H1 (cell line): ENCODE measurements around the gene RHBDF1. TPM values are rescaled to one million over a fixed set of nuclear protein-coding genes. Genes with fewer than 3 reads are reported as not detected.
A peak's percentile ranks its signal among the peaks of the same experiment; 100 is the strongest.

Experiments used
- CTCF ChIA-PET: fragments of 300-600 bp; sonication (Branson Sonifier 250); formaldehyde crosslinking; loops from one replicate; lab custom pipeline; 2021; ENCODE audit not compliant: partially characterized antibody; lab: Charles Lee
- POLR2A ChIA-PET: fragments of 300-600 bp; sonication (Branson Sonifier 250); formaldehyde crosslinking; loops from one replicate; lab custom pipeline; 2021; ENCODE audit warnings: inconsistent platforms; ENCODE audit not compliant: partially characterized antibody; lab: Charles Lee
- DNase-seq, 2 experiments: peaks; one replicate each; pipeline versions ENCODE4 v3.0.0 to v3.0.0-alpha.2; 2010 to 2022; ENCODE audit warnings: low spot score in 2 of 2, low read depth in 1 of 2, mixed read lengths in 1 of 2
- FAIRE-seq: peaks from 2 replicates; lab custom pipeline; 2011; peaks lifted over from hg19 to GRCh38; lab: Jason Lieb, UNC
- H2AFZ ChIP-seq: 2 replicates; pipeline ENCODE4 v1.8.1; 2012; ENCODE audit warnings: low read length, inconsistent platforms
- H2AK5ac ChIP-seq: 2 replicates; pipeline ENCODE4 v1.6.1; 2013; ENCODE audit warnings: low read depth, low read length
- H2BK120ac ChIP-seq: replicated peaks from 2 replicates; pipeline ENCODE3; 2013; ENCODE audit warnings: low read depth, low read length, inconsistent platforms
- H2BK12ac ChIP-seq: 2 replicates; pipeline ENCODE4 v1.6.1; 2013; ENCODE audit warnings: low read depth, low read length
- H2BK15ac ChIP-seq: 2 replicates; pipeline ENCODE4 v1.6.1; 2013; ENCODE audit warnings: low read length
- H2BK20ac ChIP-seq: 2 replicates; pipeline ENCODE4 v1.6.1; 2013; ENCODE audit warnings: low read length
- H2BK5ac ChIP-seq: 2 replicates; pipeline ENCODE4 v1.6.1; 2013; ENCODE audit warnings: low read depth, low read length
- H3K14ac ChIP-seq: 2 replicates; pipeline ENCODE4 v1.6.1; 2013; ENCODE audit warnings: inconsistent platforms; ENCODE audit not compliant: insufficient read length
- H3K18ac ChIP-seq: 2 replicates; pipeline ENCODE4 v1.6.1; 2013; ENCODE audit warnings: low read length; ENCODE audit errors: extremely low read depth
- H3K23ac ChIP-seq: 2 replicates; pipeline ENCODE4 v1.6.1; 2013; ENCODE audit warnings: inconsistent platforms; ENCODE audit not compliant: insufficient read length
- H3K23me2 ChIP-seq: 2 replicates; pipeline ENCODE4 v1.6.1; 2013; ENCODE audit warnings: low read depth, low read length
- H3K27ac ChIP-seq: 2 replicates; pipeline ENCODE4 v1.6.1; 2011; ENCODE audit warnings: low read depth, low read length, inconsistent platforms
- H3K27me3 ChIP-seq, 4 experiments: replicated peaks in 1 of 4; 1 replicate in 1 of 4; 2 replicates in 3 of 4; pipeline versions ENCODE4 v1.6.1 to v1.8.1; 2011 to 2013; ENCODE audit warnings: low read length in 3 of 4, mild to moderate bottlenecking in 3 of 4, inconsistent platforms in 2 of 4, mixed read lengths in 2 of 4, moderate library complexity in 1 of 4; ENCODE audit not compliant: control insufficient read depth in 3 of 4, insufficient read depth in 3 of 4; ENCODE audit errors: extremely low read depth in 1 of 4
- H3K36me3 ChIP-seq, 4 experiments: 2 replicates each; pipeline versions ENCODE4 v1.6.1 to v1.8.1; 2011 to 2013; ENCODE audit warnings: mild to moderate bottlenecking in 4 of 4, low read length in 3 of 4, moderate library complexity in 2 of 4, control low read depth in 1 of 4, inconsistent platforms in 1 of 4; ENCODE audit not compliant: insufficient read depth in 4 of 4, control insufficient read depth in 2 of 4
- H3K4ac ChIP-seq: replicated peaks from 2 replicates; pipeline ENCODE3; 2013; ENCODE audit warnings: low read length, low read depth, mixed read lengths, inconsistent platforms; ENCODE audit not compliant: insufficient read length
- H3K4me1 ChIP-seq, 4 experiments: replicated peaks in 1 of 4; 1 replicate in 1 of 4; 2 replicates in 3 of 4; pipeline versions ENCODE4 v1.6.1 to v1.8.1; 2011 to 2013; ENCODE audit warnings: low read length in 3 of 4, inconsistent platforms in 2 of 4, mixed read lengths in 1 of 4; ENCODE audit not compliant: insufficient read depth in 4 of 4, control insufficient read depth in 3 of 4
- H3K4me2 ChIP-seq, 2 experiments: 2 replicates each; pipeline versions ENCODE4 v1.6.1 to v1.8.1; 2011 to 2013; ENCODE audit warnings: low read depth in 2 of 2, low read length in 2 of 2, control low read depth in 1 of 2, inconsistent platforms in 1 of 2, mild to moderate bottlenecking in 1 of 2; ENCODE audit not compliant: insufficient read depth in 1 of 2
- H3K4me3 ChIP-seq, 4 experiments: fragments of 200-600, 300-600 bp in 1 of 4; sonication (generic), shearing (Covaris generic), sonication (Bioruptor Twin) in 1 of 4; 2 replicates each; pipeline versions ENCODE4 v1.5.1 to v1.8.1; 2011 to 2016; ENCODE audit warnings: low read length in 4 of 4, low read depth in 3 of 4, control low read depth in 2 of 4, inconsistent platforms in 2 of 4, mild to moderate bottlenecking in 2 of 4, mixed read lengths in 1 of 4, moderate library complexity in 1 of 4; ENCODE audit not compliant: insufficient read depth in 2 of 4; ENCODE audit errors: extremely low read depth in 1 of 4
- H3K56ac ChIP-seq: replicated peaks from 2 replicates; pipeline ENCODE3; 2013; ENCODE audit warnings: low read depth, mild to moderate bottlenecking, mixed read lengths, low read length, inconsistent platforms; ENCODE audit not compliant: insufficient read length
- H3K79me1 ChIP-seq: 2 replicates; pipeline ENCODE4 v1.6.1; 2013; ENCODE audit warnings: low read depth, low read length, control low read depth
- H3K79me2 ChIP-seq, 2 experiments: 2 replicates each; pipeline versions ENCODE4 v1.6.1 to v1.8.1; 2012 to 2013; ENCODE audit warnings: low read length in 2 of 2, mild to moderate bottlenecking in 2 of 2, inconsistent platforms in 1 of 2; ENCODE audit not compliant: insufficient read depth in 2 of 2, control insufficient read depth in 1 of 2
- H3K9ac ChIP-seq, 4 experiments: replicated peaks in 1 of 4; 1 replicate in 1 of 4; 2 replicates in 3 of 4; pipeline versions ENCODE4 v1.6.1 to v1.8.1; 2011 to 2013; ENCODE audit warnings: low read depth in 3 of 4, low read length in 3 of 4, control low read depth in 2 of 4, mild to moderate bottlenecking in 2 of 4, moderate library complexity in 2 of 4, inconsistent platforms in 1 of 4; ENCODE audit errors: extremely low read depth in 1 of 4
- H3K9me3 ChIP-seq, 2 experiments: 2 replicates each; pipeline versions ENCODE4 v1.6.1 to v1.8.1; 2012 to 2013; ENCODE audit warnings: mild to moderate bottlenecking in 2 of 2, moderate library complexity in 2 of 2, control low read depth in 1 of 2, inconsistent platforms in 1 of 2, low read depth in 1 of 2, low read length in 1 of 2, mixed read lengths in 1 of 2; ENCODE audit not compliant: insufficient read depth in 2 of 2
- H4K20me1 ChIP-seq, 2 experiments: replicated peaks in 1 of 2; 2 replicates each; pipeline versions ENCODE3 to v1.8.1; 2011 to 2013; ENCODE audit warnings: inconsistent platforms in 2 of 2, low read length in 2 of 2, mild to moderate bottlenecking in 1 of 2; ENCODE audit not compliant: insufficient read depth in 2 of 2, control insufficient read depth in 1 of 2
- H4K5ac ChIP-seq: 2 replicates; pipeline ENCODE4 v1.6.1; 2013; ENCODE audit warnings: low read length, low read depth, mixed read lengths, inconsistent platforms; ENCODE audit not compliant: insufficient read length
- H4K8ac ChIP-seq: 2 replicates; pipeline ENCODE4 v1.8.0; 2013; ENCODE audit warnings: mild to moderate bottlenecking, moderate library complexity, low read length, inconsistent platforms; ENCODE audit not compliant: insufficient read depth; ENCODE audit errors: extremely low read depth
- H4K91ac ChIP-seq: replicated peaks from 2 replicates; pipeline ENCODE3; 2013; ENCODE audit warnings: low read length, mixed read lengths, inconsistent platforms; ENCODE audit not compliant: insufficient read length
- BRCA1 ChIP-seq: IDR thresholded peaks from 2 replicates; pipeline ENCODE4 v1.6.1; 2012; ENCODE audit warnings: low read depth, low read length, improper control_type of control experiment
- EGR1 ChIP-seq: IDR thresholded peaks from 2 replicates; pipeline ENCODE4 v1.6.1; 2011; ENCODE audit warnings: low read depth, low read length, borderline replicate concordance
- KDM4A ChIP-seq: IDR thresholded peaks from one replicate; pipeline ENCODE4 v1.7.1; 2012; ENCODE audit warnings: low read depth, mild to moderate bottlenecking, moderate library complexity, low read length, inconsistent platforms; ENCODE audit not compliant: severe bottlenecking
- POU5F1 ChIP-seq: IDR thresholded peaks from 2 replicates; pipeline ENCODE4 v1.6.1; 2011; ENCODE audit warnings: low read depth, mild to moderate bottlenecking, low read length, moderate library complexity
- RBBP5 ChIP-seq: IDR thresholded peaks from 2 replicates; pipeline ENCODE4 v1.7.1; 2012; ENCODE audit warnings: low read depth, mild to moderate bottlenecking, inconsistent platforms, low read length, moderate library complexity, borderline replicate concordance
- SAP30 ChIP-seq: fragments of 300-600 bp; sonication (generic); IDR thresholded peaks from 2 replicates; pipeline ENCODE4 v1.7.1; 2012; ENCODE audit warnings: low read length, moderate library complexity, mild to moderate bottlenecking, inconsistent platforms; ENCODE audit not compliant: insufficient read depth, insufficient replicate concordance
- SIN3A ChIP-seq, 2 experiments: IDR thresholded peaks in 1 of 2; conservative IDR thresholded peaks in 1 of 2; 2 replicates each; pipeline ENCODE4 v1.6.1; 2011 to 2012; ENCODE audit warnings: low read length in 2 of 2, improper control_type of control experiment in 1 of 2, low read depth in 1 of 2, mild to moderate bottlenecking in 1 of 2
- TAF1 ChIP-seq: IDR thresholded peaks from 2 replicates; pipeline ENCODE4 v1.6.1; 2011; ENCODE audit warnings: mild to moderate bottlenecking, low read depth, low read length
- TAF7 ChIP-seq: optimal IDR thresholded peaks from 2 replicates; pipeline ENCODE3; 2011; ENCODE audit warnings: low read depth, mild to moderate bottlenecking, inconsistent platforms, low read length, moderate library complexity, borderline replicate concordance
- TBP ChIP-seq: IDR thresholded peaks from 2 replicates; pipeline ENCODE4 v1.6.1; 2011; ENCODE audit warnings: low read depth, low read length, improper control_type of control experiment
- WGBS, 2 experiments: shearing (Covaris generic) in 1 of 2; methylation state at CpG; one replicate each; pipeline versions ENCODE4 v1.1.6 to v1.1.7; 2013 to 2015; ENCODE audit warnings: low lambda C conversion rate in 2 of 2, mixed read lengths in 2 of 2, inconsistent platforms in 1 of 2, low coverage in 1 of 2, missing lambda C conversion rate in 1 of 2; ENCODE audit not compliant: insufficient replicate concordance in 2 of 2, insufficient coverage in 1 of 2, insufficient read length in 1 of 2; ENCODE audit errors: extremely low coverage in 1 of 2, missing lambda C conversion rate in 1 of 2; 5-methylcytosine and 5-hydroxymethylcytosine counted together
- polyA plus RNA-seq, 7 experiments: library from polyadenylated mRNA; depleted of rRNA in 3 of 7; stranded (reverse) in 5 of 7; unstranded in 2 of 7; fragments of >200 nt in 5 of 7; fragments of 200-250 nt in 2 of 7; gene quantifications; 1 replicate in 5 of 7; 2 replicates in 1 of 7; 4 replicates in 1 of 7; pipeline versions ENCODE4 v1.2.1 to v1.2.3, GENCODE V29; 2011 to 2013; ENCODE audit warnings: missing spikeins in 2 of 7, mixed read lengths in 2 of 7
- total RNA-seq: library from RNA; stranded (reverse); fragmentation: NEBNext Ultra II Directional; extraction: Animal tissue kit (Norgen Biotek cat#: 25700); gene quantifications from 2 replicates; pipeline ENCODE4 v1.2.1, GENCODE V29; 2021

The RHBDF1 gene
- total and polyA plus RNA-seq, 2 of the 8 experiments (the other 6 are each of a cell fraction or from before 2014, with no cell fraction given), result 37.4 to 51.6 TPM

DNA sequence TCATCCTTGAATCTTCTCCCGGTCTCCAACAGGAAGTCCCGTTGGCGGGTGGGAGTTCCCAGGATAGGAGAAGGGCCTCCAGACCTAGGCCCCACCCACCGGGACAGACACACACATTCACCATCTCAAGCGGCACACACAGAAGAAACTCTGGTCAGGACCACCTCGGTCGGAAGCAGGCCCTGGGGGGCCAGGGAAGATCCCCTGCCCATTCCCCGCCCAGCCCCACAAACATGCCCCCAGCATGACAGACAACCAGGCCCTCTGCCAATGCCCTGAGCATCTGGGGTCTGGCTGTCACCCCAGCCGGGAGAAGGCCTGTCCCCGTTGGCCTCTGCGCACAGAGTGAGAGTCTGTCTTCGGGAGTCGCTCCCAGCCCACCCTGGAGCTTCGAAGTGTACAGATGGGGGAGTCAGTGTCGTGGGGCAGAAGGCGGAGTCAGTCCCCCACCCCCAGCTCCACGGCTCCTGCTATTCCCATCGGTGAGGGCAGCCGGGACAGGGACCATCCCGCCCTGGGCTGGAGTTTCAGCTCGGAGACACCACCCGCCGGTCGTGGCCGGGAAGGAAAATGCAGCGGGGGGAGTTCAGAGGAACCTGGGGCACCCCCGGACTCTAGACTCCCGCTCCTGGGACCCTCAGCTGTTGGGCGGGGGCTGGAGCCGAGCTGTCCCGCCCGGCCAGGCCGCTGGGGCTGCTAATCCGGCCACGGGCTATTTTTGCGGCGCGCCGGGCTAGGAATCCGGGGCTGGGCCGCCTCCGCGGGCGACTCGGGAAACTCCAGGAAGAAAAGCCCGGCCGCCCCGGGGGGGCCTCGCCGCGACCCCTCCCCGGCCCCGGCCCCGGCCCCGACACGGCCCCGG lies 660 bp downstream of the RHBDF1 start:
- H3K23me2 ChIP-seq, result peaks cover 9% of the 10 kb centered on the region; the same call in 1 of the 2 replicates
- no peak overlapping the region for H2AK5ac ChIP-seq
- 3% methylated on average over 39 of the region's 57 CpGs; no CpG with 5 or more reads in 1 of the 2 experiments for WGBS, 2 experiments
- peaks cover 8 to 61% (median 40%) of the 10 kb centered on the region in 4 experiments for H3K4me1 ChIP-seq
- H4K91ac ChIP-seq, result peak overlapping the region; percentile 26
- peak overlapping the region in 3 of 4 experiments; percentile 36 to 63 (median 59); a peak in 5 of 7 replicates for H3K9ac ChIP-seq
- no peak overlapping the region; the same call in none of the 2 replicates for H4K8ac ChIP-seq
- peak overlapping the region; percentile 66; the same call in 1 of the 2 replicates for H2BK5ac ChIP-seq
- no peak overlapping the region for H3K23ac ChIP-seq
- no peaks in the 10 kb centered on the region for H3K9me3 ChIP-seq
- POLR2A ChIA-PET, result interaction anchor here (0.6 to 16.6 kb wide), 11 partner anchors 7 to 157 kb away, joined by 3 to 153 read pairs (median 5); partner anchors contain the start of genes POLR3K and SNRNP25
- peak overlapping the region; percentile 89 to 95 for H3K4me2 ChIP-seq
- FAIRE-seq (peak; percentile 72), DNase-seq (peak in 1 of 2 experiments; percentile 85)
- H3K56ac ChIP-seq, result peak overlapping the region; percentile 56
- H2BK12ac ChIP-seq, result peak overlapping the region; percentile 27; the same call in 1 of the 2 replicates
- H4K20me1 ChIP-seq, result peaks cover 0 to 9% of the 10 kb centered on the region in 2 experiments
- no peak overlapping the region for H4K5ac ChIP-seq
- no peak overlapping the region for H2BK120ac ChIP-seq
- H3K4ac ChIP-seq, result no peak overlapping the region
- H3K36me3 ChIP-seq, result no peaks in the 10 kb centered on the region
- peaks cover 0 to 11% of the 10 kb centered on the region in 2 experiments; a peak in 1 of 4 replicates for H3K79me2 ChIP-seq
- H3K27ac ChIP-seq, result no peak overlapping the region
- peaks cover 3% of the 10 kb centered on the region; the same call in 1 of the 2 replicates for H3K79me1 ChIP-seq
- H3K4me3 ChIP-seq, result peak overlapping the region; percentile 49 to 75 (median 65)
- H3K18ac ChIP-seq, result peak overlapping the region; percentile 80; the same call in 1 of the 2 replicates
- no peak overlapping the region for H2AFZ ChIP-seq
- H3K27me3 ChIP-seq, result peaks cover 0 to 2% (median 0%) of the 10 kb centered on the region in 4 experiments; a peak in 2 of 7 replicates
- no peak overlapping the region for H2BK20ac ChIP-seq
- CTCF ChIA-PET, result interaction anchor here (0.6 to 21.2 kb wide), 8 partner anchors 9 to 1865 kb away, joined by 3 to 856 read pairs (median 3); partner anchors contain the start of genes LUC7L and MPG
- no peak overlapping the region for H3K14ac ChIP-seq
- 0 out of 2 replicates have a peak overlapping the region, but pooled peaks have one; percentile 61 for H2BK15ac ChIP-seq
- TF ChIP-seq TBP, result no peak
- TF ChIP-seq TAF1, result peak; percentile 69; the same call in 1 of the 2 replicates
- TF ChIP-seq RBBP5, result no peak
- TF ChIP-seq KDM4A, result peak; percentile 19
- TF ChIP-seq SAP30, result no peak
- no peak for TF ChIP-seq TAF7
- no peak for TF ChIP-seq EGR1
- peak; percentile 45 to 77; a peak in 3 of 4 replicates for TF ChIP-seq SIN3A (conservative IDR thresholded peaks at IDR 0.05 in 1 of 2, IDR thresholded peaks at IDR 0.05 in 1 of 2; ENCODE audit: low read depth in 1 of 2, low read length in 2 of 2)
- TF ChIP-seq POU5F1, result no peak
- no peak for TF ChIP-seq BRCA1
